ENCODE data around the gene NOBOX. TPM values are rescaled to one million over a fixed set of nuclear protein-coding genes. Genes with fewer than 3 reads are reported as not detected.
"Not testable (repeated sequence)": the region's sequence is repeated elsewhere in the genome, so short reads cannot be mapped to it uniquely, and the experiment has no call there.

The NOBOX gene
- total RNA-seq, 1 donor from 2014 or later = not detected

DNA sequence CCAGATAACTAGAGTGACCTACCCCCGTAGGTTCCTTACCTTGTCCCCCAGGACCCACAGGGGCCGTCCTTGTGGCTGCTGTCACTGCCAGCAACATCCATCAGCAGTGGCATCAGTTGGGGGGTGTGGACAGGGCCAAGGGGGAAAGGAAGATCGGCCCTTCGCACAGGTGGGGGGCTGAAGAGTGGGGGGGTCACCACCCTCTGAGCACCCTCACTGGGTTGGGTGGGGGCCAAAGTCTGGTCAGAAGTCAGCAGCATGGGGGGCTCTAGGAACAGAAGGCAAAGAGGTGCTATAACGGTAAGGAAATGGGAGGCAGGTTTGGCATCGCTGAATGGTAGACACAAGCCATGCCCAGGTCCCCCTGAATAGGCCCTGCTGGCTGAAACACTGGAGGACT, 4.6 kb downstream of the NOBOX start:
- ATAC-seq (ENCODE audit: poor library complexity) (no peak), DNase-seq (no peak)
- intact Hi-C loops (cut with DNase I) = no loop called here

DNA sequence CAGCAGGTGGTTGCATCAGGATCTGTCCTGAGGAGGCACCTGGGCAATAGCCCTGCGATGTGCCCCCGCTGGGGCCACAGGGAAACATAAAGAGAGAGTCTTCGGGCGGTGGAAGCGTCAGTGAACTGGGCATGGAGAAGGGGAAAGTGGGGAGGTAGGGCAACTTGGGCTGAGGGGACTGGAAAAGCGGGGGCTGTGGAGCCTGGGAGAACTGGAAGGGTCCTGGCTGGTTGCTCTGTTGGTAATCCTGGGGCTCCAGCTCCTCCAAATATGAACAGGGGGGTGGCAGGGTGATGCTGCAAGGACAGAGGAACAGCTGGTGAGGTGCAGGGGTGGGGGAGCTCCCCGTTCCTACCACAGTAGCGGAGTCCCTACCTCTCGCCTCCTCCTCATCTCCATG, 5.2 kb downstream of the NOBOX start:
- DNase-seq (no peak), ATAC-seq (ENCODE audit: poor library complexity) (no peak)
- intact Hi-C loops (cut with DNase I) = no loop called here

DNA sequence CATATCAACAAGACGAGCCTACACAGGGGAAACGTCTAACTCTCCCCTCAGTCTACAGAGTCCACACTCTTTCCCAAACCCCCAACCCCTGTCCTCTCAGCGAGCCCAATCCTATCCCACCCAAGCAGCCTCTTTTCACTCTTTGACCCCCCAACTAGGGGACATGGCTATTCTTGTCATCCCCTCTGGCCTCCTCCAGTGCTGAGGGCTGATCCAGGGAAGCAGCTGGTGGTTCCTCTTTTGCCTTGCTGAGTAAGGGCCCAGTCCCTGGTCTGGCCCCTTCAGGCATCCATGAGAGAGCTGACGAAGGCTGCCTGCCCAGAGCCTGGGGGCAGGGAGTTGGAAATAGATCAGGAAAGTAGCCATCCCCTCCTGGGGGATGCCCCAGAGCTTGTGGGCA, 6.4 kb downstream of the NOBOX start:
- DNase-seq (no peak), ATAC-seq (ENCODE audit: poor library complexity) (no peak)
- intact Hi-C loops (cut with DNase I) = no loop called here

DNA sequence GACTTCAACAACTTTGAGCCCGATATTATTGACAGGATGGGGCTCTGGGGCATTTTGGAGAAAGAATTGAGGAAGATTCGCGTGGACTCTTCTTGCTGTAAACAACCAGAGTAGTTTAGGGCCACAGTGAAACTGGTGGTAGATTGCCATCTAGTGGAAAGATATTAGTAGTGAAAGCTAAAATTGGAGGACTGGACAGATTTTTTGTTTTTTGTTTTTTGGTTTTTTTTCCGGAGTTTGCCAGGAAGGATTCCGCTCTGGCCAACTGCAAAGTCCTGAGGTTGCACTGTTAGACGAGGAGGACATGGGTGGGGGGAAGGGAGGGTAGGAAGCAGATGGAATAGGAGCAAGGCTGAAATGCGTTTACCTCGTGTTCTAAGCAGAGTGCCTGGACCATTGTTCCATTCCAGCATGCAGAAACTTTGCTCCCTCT, 11.7 kb downstream of the NOBOX start:
- peak; percentile 89 for ATAC-seq (ENCODE audit: poor library complexity)
- DNase-seq = no peak
- intact Hi-C loops (cut with DNase I) = loop anchor here (5.0 kb wide), 1 partner anchor 215 kb away; no protein-coding TSS in a partner anchor

DNA sequence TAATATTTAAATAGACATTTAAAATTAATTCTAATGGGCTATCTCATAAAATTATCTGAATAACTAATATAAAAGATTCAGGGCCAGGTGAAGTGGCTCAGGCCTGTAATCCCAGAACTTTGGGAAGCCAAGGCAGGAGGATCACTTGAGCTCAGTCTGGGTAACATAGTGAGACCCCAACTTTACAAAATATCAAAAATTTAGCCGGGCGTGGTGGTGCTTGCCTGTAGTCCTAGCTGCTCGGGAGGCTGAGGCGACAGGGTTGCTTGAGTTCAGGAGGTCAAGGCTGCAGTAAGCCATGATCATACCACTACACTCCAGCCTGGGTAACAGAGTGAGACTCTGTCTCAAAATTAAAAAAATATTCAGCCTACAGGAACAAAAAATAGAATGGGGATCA, 12.5 kb downstream of the NOBOX start:
- intact Hi-C loops (cut with DNase I) = loop anchor here (5.0 kb wide), 1 partner anchor 214 kb away; no protein-coding TSS in a partner anchor
- ATAC-seq (ENCODE audit: poor library complexity) (no peak), DNase-seq (no peak)

DNA sequence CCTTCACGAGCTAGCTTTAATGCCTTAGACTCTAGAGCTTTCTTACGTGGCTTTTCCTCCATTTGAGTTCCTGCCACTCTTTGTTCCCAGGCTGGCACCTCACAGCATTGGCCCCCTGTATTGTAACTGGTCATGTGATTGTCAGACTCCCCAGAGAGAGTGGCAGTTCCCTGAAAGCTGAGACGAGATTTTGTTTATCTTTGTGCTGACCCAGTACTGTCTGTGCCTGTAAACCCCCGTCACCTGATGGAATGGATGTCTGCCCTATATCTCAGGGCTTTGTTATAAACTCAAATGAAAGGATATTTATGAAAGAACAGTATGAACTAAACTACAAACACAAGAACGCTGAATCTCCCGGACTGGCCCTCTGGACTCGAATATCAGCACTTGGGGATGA, 13.0 kb downstream of the NOBOX start:
- DNase-seq (no peak), ATAC-seq (ENCODE audit: poor library complexity) (no peak)
- intact Hi-C loops (cut with DNase I) = loop anchor here (5.0 kb wide), 1 partner anchor 213 kb away; no protein-coding TSS in a partner anchor

DNA sequence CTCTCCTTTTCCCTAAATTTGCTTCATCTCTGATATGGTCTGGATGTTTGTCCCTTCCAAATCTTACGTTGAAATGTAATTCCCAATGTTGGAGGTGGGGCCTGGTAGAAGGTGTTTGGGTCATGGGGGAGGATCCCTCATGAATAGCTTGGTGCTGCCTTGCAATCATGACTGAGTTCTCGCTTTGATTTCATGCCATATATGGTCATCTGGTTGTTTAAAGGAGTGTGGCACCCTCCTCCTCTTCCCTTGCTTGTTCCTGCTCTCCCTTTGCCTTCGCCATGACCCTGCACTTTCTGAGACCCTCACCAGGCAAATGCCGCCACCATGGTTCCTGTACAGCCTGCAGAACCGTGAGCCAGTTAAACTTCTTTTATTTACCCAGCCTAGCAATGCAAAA, 14.5 kb downstream of the NOBOX start:
- ATAC-seq (ENCODE audit: poor library complexity) (no peak), DNase-seq (no peak)
- intact Hi-C loops (cut with DNase I) = no loop called here

DNA sequence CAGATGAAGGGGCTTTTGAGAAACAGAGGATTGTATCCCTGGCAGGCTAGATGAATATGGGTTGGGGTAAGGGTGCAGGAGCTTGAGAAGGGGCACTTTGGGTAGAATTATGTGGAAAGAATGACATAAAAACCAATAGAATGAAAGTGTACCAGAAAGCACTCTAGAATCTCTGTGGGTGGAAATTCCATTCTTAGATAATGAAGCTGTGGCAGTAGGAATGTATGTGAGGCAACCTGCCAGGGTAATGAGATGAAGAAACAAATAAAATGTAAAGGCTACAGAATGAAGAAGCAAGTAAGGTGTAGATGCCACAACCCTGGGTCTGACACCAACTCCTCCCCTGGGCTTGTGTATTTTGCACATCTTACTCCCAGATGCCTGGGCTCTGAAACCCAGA, 16.8 kb downstream of the NOBOX start:
- ATAC-seq (ENCODE audit: poor library complexity) = no peak
- intact Hi-C loops (cut with DNase I) = no loop called here
- no peak for DNase-seq

DNA sequence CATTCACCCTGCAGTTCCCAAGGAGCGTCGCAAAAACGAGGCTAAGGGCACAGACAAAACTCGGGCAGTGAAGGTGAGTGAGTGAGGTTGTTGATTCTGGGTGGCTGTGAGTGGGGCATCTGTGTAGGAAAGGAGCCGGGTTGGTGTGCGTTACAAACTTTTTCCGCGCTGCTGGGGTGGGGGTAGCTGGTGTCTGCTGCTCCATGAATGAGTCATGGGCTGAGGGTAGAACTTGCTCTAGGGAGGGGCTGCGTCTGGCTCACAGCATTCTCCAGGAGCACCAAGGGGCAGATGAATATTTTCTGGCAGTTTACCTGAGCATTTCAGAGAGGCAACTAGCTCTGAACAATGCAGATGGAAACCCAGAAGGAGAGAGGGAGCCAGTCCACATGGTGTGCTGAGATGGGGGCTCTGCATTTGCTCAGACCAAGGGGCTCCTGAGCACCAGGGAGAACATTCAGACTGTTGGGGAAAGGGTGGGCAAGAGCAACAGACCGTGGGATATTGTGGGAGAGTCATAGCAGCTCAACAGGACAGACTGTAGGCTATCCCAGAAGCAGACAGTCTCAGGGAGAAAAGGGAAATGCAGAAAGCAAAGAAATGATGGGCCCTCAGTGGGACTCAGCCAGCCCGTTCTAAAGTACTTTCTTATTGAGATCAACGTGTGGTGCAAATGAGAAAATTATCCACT, 18.8 kb downstream of the NOBOX start:
- no peak for ATAC-seq (ENCODE audit: poor library complexity)
- intact Hi-C loops (cut with DNase I) = no loop called here
- DNase-seq = no peak

DNA sequence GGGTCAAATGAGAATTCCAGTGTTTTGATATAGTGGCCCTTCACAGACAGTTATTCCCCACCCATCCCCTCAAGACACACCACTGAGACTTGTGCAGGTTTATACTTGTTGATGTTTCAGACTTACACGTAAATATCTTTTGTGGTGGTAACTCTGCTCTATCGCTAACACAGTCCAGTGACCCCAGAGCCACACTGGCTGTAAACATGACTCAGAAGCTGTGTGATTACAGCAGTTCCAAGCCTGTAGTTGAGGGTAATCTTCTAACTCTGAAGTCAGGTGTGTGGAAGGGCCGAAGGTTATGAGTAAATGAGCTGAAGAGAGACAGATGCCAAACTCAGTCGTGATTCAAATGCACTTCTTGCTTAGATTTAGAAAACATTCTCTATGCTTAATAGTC, 19.4 kb downstream of the NOBOX start:
- intact Hi-C loops (cut with DNase I) = no loop called here

DNA sequence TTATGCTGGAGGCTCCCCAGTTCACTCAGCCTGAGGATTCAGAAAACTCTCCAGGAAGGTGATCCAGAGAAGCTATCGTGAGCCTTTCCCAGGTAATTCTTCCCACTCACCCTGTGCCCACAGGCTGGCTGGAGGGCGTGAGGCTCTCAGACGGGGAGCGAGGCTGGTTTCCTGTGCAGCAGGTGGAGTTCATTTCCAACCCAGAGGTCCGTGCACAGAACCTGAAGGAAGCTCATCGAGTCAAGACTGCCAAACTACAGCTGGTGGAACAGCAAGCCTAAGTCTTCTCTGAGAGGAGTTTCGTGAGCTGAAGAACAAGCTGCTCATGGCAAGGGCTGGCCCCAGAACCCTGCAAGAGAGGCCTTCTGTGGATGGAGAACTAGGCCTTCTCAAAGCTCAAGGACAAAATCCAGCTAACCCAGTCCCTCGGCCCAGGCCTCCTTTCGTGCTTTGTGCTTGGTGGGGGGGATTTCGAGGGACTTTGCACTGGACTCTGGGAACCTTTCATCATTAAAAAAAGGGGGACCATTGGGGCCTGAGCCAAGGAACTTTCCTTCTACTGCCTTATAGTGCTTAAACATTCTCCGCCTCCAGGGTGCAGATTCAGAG, 23.6 kb downstream of the NOBOX start:
- ATAC-seq (ENCODE audit: poor library complexity) = no peak
- intact Hi-C loops (cut with DNase I) = no loop called here
- DNase-seq = no peak

More for the DNA sequence above, 19.4 kb downstream of the NOBOX start:
- DNase-seq = no peak
- no peak for ATAC-seq (ENCODE audit: poor library complexity)

DNA sequence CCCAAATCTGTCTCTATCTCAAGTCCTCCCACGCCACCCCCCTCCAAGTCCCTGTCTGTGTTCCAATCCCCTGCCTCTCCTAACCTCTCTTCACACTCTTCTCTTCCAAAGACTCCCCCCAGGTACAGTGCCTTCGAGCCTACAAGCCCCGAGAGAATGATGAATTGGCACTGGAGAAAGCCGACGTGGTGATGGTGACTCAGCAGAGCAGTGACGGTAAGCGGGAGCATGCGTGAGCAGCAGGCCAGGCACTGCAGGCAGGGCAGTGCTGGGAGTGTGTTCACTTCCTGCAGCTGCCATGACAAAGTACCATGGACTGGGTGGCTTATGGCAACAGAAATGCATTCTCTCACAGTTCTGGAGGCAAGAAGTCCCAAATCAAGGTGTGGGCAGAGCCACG, 24.8 kb downstream of the NOBOX start:
- no peak for DNase-seq
- intact Hi-C loops (cut with DNase I) = no loop called here
- no peak for ATAC-seq (ENCODE audit: poor library complexity)

DNA sequence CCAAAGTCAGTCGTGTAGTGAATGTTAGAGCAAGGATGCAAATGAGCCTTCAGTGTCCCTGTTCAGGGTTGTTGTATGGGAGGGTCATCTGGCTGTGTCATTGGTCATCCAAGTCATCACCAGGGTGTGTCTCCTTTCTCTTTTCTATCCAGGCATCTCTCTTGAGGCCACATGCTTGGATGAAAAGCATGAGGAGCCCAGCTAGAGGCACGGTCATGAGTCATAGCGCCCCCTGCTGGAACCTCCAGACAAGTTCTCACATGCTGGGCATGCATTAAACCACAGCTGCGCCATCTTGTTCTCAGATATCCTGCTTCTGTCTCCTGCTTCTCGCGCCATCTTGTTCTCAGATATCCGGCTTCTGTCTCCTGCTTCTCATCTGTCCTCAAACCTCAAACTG, 34.3 kb downstream of the NOBOX start:
- DNase-seq; ATAC-seq (ENCODE audit: poor library complexity); intact Hi-C loops (cut with DNase I): not testable (repeated sequence)

DNA sequence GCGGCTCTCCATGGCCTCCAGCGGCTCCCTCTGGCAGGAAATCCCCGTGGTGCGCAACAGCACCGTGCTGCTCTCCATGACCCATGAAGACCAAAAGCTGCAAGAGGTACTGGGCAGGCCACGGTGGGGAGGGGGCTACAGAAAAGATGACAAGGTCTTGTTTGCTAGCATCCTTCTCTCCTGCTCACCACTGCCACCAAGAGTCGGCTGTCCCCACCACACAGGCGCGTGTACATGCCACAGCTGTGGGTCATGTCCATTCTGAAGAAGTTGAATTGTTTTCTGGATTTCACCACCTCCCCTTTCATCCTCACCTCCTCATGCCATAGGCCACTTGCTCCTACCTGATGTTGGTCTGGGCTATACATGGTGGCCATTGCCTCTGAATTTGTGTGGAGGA, 36.2 kb downstream of the NOBOX start:
- intact Hi-C loops (cut with DNase I); ATAC-seq (ENCODE audit: poor library complexity); DNase-seq: not testable (repeated sequence)

DNA sequence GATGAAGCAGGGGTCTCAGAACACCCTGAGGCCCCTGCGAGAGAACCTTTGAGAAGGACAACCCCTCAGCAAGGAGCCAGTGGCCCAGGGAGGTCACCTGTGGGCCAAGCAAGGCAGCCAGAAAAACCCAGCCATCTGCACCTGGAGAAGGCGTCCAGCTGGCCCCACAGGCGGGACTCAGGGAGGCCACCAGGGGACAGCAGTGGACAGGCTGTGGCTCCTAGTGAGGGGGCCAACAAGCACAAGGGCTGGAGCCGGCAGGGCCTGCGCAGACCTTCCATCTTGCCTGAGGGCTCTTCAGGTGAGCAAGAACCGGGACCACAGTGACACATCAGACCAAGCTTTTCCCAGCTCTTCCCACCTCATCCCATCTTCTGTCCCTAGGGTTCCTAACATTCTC, 38.0 kb downstream of the NOBOX start:
- intact Hi-C loops (cut with DNase I); ATAC-seq (ENCODE audit: poor library complexity); DNase-seq: not testable (repeated sequence)

DNA sequence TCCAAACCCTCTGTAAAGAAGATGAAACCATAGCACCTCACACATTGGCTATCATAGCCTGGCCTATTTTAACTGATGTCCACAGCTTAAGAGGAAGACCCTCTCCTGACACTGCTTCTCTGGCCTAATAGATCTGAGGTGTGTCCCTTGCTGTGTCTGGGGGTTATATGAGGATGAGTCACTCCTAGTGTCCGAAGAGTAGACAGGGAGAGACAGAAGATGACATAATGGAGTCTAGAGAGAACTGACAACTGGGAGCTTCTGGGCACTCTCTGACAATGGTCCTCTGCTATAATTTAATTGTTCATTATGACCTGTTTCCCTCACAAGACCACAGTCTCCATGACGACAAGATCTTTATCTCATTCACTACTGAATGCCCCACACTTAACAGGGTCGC, 41.4 kb downstream of the NOBOX start:
- DNase-seq; intact Hi-C loops (cut with DNase I); ATAC-seq (ENCODE audit: poor library complexity): not testable (repeated sequence)

DNA sequence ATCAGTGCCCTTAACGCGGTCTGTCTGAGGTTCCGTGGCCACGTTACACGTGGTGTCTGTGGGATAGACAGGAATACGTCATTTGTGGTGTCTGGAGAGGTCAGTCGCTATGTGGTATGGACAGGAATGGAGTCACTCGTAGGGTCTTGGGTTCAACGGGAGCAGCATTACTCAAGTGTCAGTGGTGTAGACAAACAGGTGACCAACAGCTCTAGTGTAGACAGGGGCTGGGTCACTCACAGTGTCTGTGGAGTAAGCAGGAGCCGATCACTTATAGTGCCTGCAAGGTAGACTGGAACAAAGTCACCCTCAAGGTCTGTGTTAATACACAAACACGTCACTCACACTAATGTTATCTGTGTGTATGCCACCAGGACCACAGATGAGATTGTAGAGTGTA, 46.6 kb downstream of the NOBOX start:
- DNase-seq; ATAC-seq (ENCODE audit: poor library complexity); intact Hi-C loops (cut with DNase I): not testable (repeated sequence)

DNA sequence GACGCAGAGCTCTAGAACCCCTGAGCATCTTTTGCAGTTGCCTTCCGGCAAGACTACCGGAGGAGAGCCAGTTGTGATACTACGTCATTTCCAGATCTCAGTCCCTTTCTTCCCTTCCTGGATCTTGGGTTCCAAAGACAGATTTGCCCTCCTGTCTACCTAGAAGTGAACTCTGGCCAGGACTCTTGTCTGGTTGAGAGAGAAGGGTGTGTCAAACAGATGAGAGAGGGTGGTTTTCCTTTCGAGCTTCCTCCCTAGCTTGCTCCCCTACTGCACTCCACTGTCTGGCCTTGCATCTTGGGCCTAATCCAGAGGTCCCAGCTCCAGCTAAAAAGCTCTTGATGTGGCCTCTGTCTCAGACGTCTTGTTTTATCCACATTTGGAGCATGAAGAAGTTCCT, 47.3 kb downstream of the NOBOX start:
- intact Hi-C loops (cut with DNase I); ATAC-seq (ENCODE audit: poor library complexity): not testable (repeated sequence)

DNA sequence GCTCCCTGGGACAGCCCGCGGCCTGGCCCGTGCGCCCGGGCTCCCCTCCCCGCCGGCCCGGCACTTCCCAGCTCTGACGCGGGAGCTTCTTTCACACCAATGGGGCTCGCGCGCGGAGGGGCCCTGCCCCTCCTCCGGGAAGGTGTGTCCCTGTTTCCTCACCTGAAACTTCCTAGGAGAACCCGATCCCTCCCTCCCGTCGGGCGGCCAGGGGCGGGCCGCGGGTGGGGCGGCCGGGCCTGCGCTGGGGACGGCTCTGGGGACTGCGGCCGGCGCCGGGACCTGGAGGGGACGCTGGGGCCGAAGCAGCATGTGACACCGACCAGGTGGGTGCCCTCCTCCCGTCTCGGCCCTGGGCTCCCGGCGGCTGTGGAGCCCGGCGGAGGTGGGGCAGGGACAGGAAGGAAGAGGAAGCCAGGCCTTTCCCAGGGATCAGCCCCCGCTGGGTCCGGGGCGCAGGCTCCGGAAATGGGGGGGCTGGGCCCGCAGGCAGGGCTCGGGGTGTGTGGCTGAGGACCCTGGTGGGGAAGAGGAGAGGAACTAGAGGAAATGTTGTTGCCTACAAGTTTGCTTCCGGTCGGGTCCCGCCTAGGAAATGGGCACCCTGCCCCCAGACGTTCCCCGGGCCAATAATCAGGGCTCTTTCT, 48.2 kb downstream of the NOBOX start, which contains the start of gene ARHGEF5:
Gene ARHGEF5 (plus strand): TSS at position 227 of the 647 bp plus-strand sequence. CDS start 7,268 bp downstream, outside the sequence.
- intact Hi-C loops (cut with DNase I); DNase-seq: not testable (repeated sequence)
- peak; percentile 92 for ATAC-seq (ENCODE audit: poor library complexity)

More for the DNA sequence above, 47.3 kb downstream of the NOBOX start:
- DNase-seq = not testable (repeated sequence)

Data from Right ventricle myocardium superior (tissue), 1 donor.